HFF-Myc (cell line): Measurements from ENCODE around the gene CTSV.
"Not testable (repeated sequence)": the region's sequence is repeated elsewhere in the genome, so short reads cannot be mapped to it uniquely, and the experiment has no call there.

Experiments
- DNase-seq: peaks from one replicate; pipeline ENCODE4 v3.0.0-alpha.2; 2011; ENCODE audit warnings: low read depth; ENCODE audit errors: extremely low read depth
- H3K4me3 ChIP-seq: replicated peaks from 2 replicates; pipeline ENCODE4 v1.5.1; 2011; ENCODE audit warnings: low read depth, mild to moderate bottlenecking, control low read depth, low read length
- TF ChIP-seq, protein P1 (sequence below): IDR thresholded peaks from 2 replicates; pipeline ENCODE4 v1.5.1; 2012; ENCODE audit warnings: mild to moderate bottlenecking, low read depth, low read length, control low read depth; ENCODE audit errors: missing control alignments

Gene CTSV

DNA sequence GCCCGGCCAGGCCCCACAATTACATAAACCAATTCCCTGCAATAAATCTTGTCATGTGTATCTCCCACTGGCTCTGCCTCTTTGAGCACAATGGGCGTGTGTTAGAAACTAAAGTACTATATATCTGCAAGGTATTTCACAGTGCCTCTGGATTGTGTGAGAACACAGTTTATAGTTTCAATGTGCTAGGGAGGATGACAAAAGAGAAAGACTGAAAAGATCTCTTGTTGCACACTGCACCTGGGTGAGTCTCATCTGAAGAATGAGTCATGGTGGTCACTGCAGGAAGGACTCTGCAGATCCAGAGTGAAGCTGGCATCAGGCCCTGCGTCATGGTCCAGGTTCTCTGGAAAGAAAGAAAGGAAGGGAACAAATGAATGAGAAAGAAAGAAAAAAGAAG, 20.7 kb upstream of the CTSV start:
- TF ChIP-seq, protein P1, sequence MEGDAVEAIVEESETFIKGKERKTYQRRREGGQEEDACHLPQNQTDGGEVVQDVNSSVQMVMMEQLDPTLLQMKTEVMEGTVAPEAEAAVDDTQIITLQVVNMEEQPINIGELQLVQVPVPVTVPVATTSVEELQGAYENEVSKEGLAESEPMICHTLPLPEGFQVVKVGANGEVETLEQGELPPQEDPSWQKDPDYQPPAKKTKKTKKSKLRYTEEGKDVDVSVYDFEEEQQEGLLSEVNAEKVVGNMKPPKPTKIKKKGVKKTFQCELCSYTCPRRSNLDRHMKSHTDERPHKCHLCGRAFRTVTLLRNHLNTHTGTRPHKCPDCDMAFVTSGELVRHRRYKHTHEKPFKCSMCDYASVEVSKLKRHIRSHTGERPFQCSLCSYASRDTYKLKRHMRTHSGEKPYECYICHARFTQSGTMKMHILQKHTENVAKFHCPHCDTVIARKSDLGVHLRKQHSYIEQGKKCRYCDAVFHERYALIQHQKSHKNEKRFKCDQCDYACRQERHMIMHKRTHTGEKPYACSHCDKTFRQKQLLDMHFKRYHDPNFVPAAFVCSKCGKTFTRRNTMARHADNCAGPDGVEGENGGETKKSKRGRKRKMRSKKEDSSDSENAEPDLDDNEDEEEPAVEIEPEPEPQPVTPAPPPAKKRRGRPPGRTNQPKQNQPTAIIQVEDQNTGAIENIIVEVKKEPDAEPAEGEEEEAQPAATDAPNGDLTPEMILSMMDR = no peak
- H3K4me3 ChIP-seq = no peak overlapping the region
- no peak for DNase-seq

DNA sequence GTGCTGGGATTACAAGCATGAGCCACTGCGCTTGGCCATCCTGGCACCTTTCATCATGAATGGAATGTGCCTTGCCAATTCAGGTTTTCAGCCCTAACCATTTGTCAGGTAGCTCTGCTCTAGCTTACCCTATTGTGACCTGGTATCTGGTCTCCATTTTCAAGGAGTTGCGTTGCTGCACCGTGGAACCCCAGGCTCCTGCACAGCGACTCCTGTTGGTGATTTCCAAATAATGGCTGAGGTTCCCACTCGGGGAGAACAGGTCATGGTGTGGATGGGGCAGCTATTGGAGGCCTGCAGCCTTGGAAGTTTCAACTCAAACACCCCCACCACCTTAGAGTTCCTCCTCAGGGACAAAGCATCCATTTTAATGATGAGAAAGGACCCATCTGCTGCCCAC, 18.7 kb upstream of the CTSV start:
- no peak overlapping the region for H3K4me3 ChIP-seq
- no peak for DNase-seq
- TF ChIP-seq, protein P1 = no peak

DNA sequence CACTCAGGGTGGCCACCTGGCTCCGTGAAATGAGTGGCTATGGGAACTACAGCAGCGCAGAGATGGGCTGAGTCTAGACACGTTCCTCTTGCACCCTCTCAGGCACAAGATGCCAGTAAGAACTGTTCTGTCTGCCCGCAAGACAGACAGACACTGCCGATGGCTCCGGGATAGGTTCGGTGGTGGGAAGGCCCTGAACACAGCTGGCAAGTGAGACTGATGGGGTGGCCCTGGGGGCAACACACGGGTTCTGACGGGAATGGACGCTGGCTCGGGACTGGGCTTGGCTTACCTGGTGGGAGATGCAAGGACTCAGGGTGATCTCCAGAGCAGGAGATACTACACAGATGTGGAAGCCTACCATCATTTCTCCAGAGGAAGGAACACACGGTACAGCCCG, 16.9 kb upstream of the CTSV start:
- not testable (repeated sequence) for DNase-seq

DNA sequence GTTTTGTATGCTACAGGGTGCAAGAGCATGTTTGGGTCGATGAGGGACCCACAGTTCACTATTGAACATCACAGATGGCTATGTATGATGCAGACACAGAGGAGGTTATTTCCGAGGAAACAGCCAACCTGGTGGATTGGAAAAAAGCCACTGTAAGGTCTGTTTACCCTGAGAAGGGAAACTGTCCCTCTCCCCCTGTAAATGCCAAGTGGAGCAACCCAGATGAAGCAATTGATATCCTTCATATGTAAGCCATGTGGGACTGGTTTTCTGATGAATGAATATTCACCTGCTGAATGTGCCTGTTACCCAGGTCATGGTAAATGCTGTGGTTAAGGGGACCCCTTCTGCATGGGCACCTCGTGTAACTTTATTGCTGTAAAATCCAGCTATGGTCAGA, 14.8 kb upstream of the CTSV start:
- no peak overlapping the region for H3K4me3 ChIP-seq
- DNase-seq = no peak
- TF ChIP-seq, protein P1 = no peak

More for the DNA sequence above, 16.9 kb upstream of the CTSV start:
- not testable (repeated sequence) for H3K4me3 ChIP-seq

DNA sequence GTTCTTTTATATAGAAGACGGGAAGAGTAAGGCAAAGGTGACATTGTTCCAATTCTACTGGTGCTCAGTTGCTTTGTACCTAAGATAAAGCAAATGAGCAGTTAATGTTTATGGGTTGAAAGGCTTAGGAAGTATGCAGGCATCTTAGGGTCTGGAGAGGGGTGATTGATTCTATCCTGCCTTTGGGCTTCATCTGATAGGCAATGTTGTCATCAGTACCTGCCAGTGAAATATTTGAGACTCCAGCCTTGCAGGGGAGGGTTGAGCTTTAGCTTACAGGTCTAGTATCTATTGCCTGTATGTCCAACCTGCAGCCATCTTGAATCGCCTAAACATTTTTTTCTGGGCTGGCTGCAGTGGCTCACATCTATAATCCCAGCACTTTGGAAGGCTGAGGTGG, 13.8 kb upstream of the CTSV start:
- TF ChIP-seq, protein P1 = no peak
- H3K4me3 ChIP-seq = no peak overlapping the region
- no peak for DNase-seq

DNA sequence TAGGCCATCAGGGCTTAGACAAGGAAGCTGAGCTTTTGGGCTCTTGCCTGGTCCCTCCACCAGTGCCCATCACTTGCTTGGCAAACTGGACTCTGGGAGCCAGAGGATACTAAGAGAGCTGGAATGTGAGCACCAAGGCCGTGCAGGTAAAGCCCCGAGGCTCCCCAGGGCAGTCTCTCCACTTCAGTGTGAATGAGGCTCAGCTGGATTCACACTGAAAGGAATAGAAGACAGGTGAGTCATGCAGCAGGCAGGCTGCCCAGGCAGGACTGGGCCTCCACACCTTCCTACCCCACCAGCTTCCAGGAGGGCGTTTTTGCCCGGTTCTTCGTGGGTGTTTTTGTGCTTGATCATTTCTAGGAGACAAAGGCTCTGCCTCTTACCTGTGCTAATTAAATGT, 7.3 kb upstream of the CTSV start:
- DNase-seq = no peak
- no peak overlapping the region for H3K4me3 ChIP-seq
- TF ChIP-seq, protein P1 = no peak

DNA sequence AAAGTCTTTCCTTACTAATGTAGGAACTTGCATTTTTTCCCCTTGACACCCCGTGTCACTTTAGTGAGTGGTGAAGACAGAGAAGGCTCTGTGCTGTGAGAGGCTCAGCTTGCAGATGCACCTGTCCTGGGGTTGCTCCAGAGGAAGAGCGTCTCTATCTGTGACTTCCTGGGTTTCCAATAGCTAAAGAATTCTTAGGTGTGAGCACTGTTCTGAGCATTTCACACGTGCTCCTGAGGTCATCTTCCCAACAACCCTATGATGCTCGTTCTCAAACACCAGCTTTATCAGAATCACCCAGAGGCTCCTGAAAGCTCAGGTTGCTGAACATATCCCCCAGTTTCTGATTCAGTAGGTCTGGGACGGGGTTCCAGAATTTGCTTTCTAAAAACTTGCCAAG, 6.4 kb upstream of the CTSV start:
- TF ChIP-seq, protein P1 = no peak
- DNase-seq = no peak

DNA sequence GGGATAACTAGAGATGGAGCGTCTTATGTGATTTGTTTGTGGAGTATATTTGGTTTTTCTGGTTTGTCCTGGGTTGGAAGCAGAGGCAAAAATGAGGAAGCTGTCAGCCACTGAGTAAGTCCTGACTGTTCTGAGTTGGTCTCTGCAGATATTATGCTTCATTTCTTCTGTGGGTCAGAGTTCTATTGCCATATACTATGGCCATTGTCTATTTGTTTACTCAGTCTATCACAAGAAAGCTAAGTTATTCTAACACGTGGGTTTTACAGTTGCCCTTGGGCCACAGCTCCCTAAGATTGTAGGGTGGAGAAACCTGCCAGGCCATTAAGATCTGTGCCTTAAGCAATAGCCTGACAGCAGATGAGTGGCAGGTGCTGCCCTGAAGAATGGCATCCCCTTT, 3.0 kb upstream of the CTSV start:
- TF ChIP-seq, protein P1 = no peak
- DNase-seq = no peak
- H3K4me3 ChIP-seq = no peak overlapping the region

More for the DNA sequence above, 6.4 kb upstream of the CTSV start:
- no peak overlapping the region for H3K4me3 ChIP-seq
